ENCODE measurements around the gene ACOT8.

- TF ChIP-seq CTCF (IDR thresholded peaks at IDR 0.05) (peak in 1 of 4 experiments; percentile 6), POLR2A (IDR thresholded peaks at IDR 0.05) (peak; percentile 53), POLR2AphosphoS5 (IDR thresholded peaks at IDR 0.05) (peak; percentile 67), EP300 (IDR thresholded peaks at IDR 0.05) (no peak)
These were observed 24.0 kb upstream of the ACOT8 start, which contains the start of gene ZSWIM1 for GRCh38 chr20:45880988-45881788.
